ENCODE results near the gene IPCEF1. TPM values are rescaled to one million over a fixed set of nuclear protein-coding genes. Genes with fewer than 3 reads are reported as not detected.

Gene IPCEF1
- total RNA-seq, 1 experiment from 2014 or later: 0.57 TPM

DNA sequence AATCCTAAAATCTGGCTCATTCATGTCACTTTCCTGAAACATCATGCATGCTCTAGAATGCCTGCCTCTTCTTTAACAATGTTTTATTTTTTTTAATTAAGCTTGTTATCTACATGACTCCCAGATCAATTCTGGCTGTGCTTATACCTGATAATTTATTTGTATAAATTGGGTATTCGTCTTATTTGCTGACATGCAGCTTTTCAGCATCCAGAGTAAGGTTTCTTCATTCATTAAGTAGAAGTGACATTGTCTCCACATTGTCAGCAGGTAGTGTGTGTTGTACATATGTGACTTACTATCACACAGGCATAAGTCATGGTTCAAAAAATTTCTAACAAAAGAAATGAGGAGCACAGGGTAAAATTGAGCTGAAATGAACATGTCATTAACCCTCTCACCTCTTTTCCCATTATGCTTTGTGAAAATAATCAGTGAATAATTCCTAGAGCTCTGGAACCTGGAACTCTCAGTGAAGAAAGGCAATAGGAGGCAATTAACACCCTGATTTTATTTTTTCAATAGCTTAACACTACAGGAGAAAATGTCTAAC is 160.2 kb downstream of the IPCEF1 start:
- no peaks in the 10 kb centered on the region for H3K27me3 ChIP-seq (ENCODE audit: insufficient read depth, low read depth)
- H4K20me1 ChIP-seq (ENCODE audit: insufficient read depth): no peaks in the 10 kb centered on the region
- ChIA-PET POLR2A (ENCODE audit: unreplicated experiment) (no interaction called here), CTCF (no interaction called here)
- no peaks in the 10 kb centered on the region for H3K4me1 ChIP-seq (replicated peaks; ENCODE audit: insufficient read depth)
- intact Hi-C loops (cut with micrococcal nuclease; ENCODE audit: unreplicated experiment): no loop called here
- no peak for TF ChIP-seq EZH2 (IDR thresholded peaks at IDR 0.05; ENCODE audit: low read depth)
- no peaks in the 10 kb centered on the region for H3K9me3 ChIP-seq (ENCODE audit: insufficient read depth, low read depth)
- BruUV-seq (replicated peaks): no TSS peak
- no peak overlapping the region for H3K4me2 ChIP-seq
- H3K79me2 ChIP-seq (ENCODE audit: low read depth): no peaks in the 10 kb centered on the region
- no peak for DNase-seq
- no peaks in the 10 kb centered on the region for H3K36me3 ChIP-seq (ENCODE audit: low read depth)
- no peak overlapping the region for H3K27ac ChIP-seq
- H3K9me2 ChIP-seq (ENCODE audit: insufficient read depth): no peaks in the 10 kb centered on the region
- H2AFZ ChIP-seq: no peak overlapping the region
- no peaks in the 10 kb centered on the region for H3F3A ChIP-seq (ENCODE audit: insufficient read depth, low read depth)
- no peak overlapping the region for H3K4me3 ChIP-seq

DNA sequence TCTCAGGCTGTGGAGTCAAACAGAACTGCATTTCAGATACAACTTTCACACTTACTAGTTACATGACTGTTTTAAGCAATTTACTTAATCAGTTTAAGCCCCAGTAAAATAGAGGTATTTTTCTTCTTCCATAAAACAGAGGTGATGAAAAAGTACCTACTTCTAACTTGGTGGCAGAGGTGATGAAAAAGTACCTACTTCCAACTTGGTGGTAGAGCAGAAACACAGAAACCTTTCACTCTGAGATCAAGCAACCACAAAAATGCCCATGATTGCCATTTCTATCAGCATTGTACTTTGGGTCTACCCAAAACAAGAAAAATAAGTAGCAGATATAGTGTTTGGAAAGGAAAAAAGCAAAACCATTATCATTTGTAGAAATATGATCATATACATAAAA is 168.9 kb downstream of the IPCEF1 start:
- DNase-seq: no peak
- CTCF ChIA-PET: no interaction called here
- no peaks in the 10 kb centered on the region for H3K27me3 ChIP-seq (ENCODE audit: insufficient read depth, low read depth)
- H3K4me2 ChIP-seq: no peak overlapping the region
- no peak overlapping the region for H3K27ac ChIP-seq
- no peak for TF ChIP-seq EZH2 (IDR thresholded peaks at IDR 0.05; ENCODE audit: low read depth)
- TF ChIP-seq, protein P1, sequence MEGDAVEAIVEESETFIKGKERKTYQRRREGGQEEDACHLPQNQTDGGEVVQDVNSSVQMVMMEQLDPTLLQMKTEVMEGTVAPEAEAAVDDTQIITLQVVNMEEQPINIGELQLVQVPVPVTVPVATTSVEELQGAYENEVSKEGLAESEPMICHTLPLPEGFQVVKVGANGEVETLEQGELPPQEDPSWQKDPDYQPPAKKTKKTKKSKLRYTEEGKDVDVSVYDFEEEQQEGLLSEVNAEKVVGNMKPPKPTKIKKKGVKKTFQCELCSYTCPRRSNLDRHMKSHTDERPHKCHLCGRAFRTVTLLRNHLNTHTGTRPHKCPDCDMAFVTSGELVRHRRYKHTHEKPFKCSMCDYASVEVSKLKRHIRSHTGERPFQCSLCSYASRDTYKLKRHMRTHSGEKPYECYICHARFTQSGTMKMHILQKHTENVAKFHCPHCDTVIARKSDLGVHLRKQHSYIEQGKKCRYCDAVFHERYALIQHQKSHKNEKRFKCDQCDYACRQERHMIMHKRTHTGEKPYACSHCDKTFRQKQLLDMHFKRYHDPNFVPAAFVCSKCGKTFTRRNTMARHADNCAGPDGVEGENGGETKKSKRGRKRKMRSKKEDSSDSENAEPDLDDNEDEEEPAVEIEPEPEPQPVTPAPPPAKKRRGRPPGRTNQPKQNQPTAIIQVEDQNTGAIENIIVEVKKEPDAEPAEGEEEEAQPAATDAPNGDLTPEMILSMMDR (conservative IDR thresholded peaks at IDR 0.05): no peak
- no peaks in the 10 kb centered on the region for H3K36me3 ChIP-seq (ENCODE audit: low read depth)
- H3K79me2 ChIP-seq (ENCODE audit: low read depth): no peaks in the 10 kb centered on the region
- H3K9me2 ChIP-seq (ENCODE audit: insufficient read depth): no peaks in the 10 kb centered on the region
- POLR2A ChIA-PET (ENCODE audit: unreplicated experiment): no interaction called here
- BruUV-seq (replicated peaks): no TSS peak
- no peaks in the 10 kb centered on the region for H4K20me1 ChIP-seq (ENCODE audit: insufficient read depth)
- H3K4me3 ChIP-seq: no peak overlapping the region
- no peaks in the 10 kb centered on the region for H3K9me3 ChIP-seq (ENCODE audit: insufficient read depth, low read depth)
- intact Hi-C loops (cut with micrococcal nuclease; ENCODE audit: unreplicated experiment): no loop called here
- H2AFZ ChIP-seq: no peak overlapping the region
- no peaks in the 10 kb centered on the region for H3K4me1 ChIP-seq (replicated peaks; ENCODE audit: insufficient read depth)
- H3F3A ChIP-seq (ENCODE audit: insufficient read depth, low read depth): no peaks in the 10 kb centered on the region

DNA sequence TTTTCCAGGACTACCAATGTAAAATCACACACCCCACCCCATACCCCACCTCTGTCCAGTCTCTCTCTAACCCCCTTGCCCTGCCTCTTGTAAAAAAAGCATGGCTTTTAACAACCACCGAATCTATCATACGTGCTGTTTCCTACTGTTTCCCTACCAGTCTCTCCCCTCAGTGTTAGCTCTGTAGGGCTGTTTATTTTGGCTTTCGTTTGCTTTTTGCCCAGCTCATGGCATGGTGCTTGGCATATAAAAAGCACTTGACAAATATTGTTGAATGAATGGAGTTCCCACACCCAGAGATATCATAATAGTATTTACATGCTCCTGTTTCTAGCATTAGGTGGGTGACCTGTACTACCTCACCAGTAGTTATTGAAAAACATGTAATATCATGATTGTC is 169.4 kb downstream of the IPCEF1 start:
- H3F3A ChIP-seq (ENCODE audit: insufficient read depth, low read depth): no peaks in the 10 kb centered on the region
- no TSS peak for BruUV-seq (replicated peaks)
- POLR2A ChIA-PET (ENCODE audit: unreplicated experiment): no interaction called here

More for the DNA sequence above, 169.4 kb downstream of the IPCEF1 start:
- Histone ChIP-seq H3K4me1 (replicated peaks; ENCODE audit: insufficient read depth) (no peaks in the 10 kb centered on the region), H3K79me2 (ENCODE audit: low read depth) (no peaks in the 10 kb centered on the region), H3K27ac (no peak overlapping the region), H4K20me1 (ENCODE audit: insufficient read depth) (no peaks in the 10 kb centered on the region), H3K36me3 (ENCODE audit: low read depth) (no peaks in the 10 kb centered on the region), H3K9me3 (ENCODE audit: insufficient read depth, low read depth) (no peaks in the 10 kb centered on the region), H3K4me3 (no peak overlapping the region), H3K4me2 (no peak overlapping the region), H3K9me2 (ENCODE audit: insufficient read depth) (no peaks in the 10 kb centered on the region), H2AFZ (no peak overlapping the region), H3K27me3 (ENCODE audit: insufficient read depth, low read depth) (no peaks in the 10 kb centered on the region)
- no peak for TF ChIP-seq EZH2 (IDR thresholded peaks at IDR 0.05; ENCODE audit: low read depth)
- TF ChIP-seq, protein P1 (conservative IDR thresholded peaks at IDR 0.05): no peak
- no peak for DNase-seq
- CTCF ChIA-PET: no interaction called here
- intact Hi-C loops (cut with micrococcal nuclease; ENCODE audit: unreplicated experiment): no loop called here
